SK-N-SH (cell line): ENCODE data around the gene DNAJB1. TPM values are rescaled to one million over a fixed set of nuclear protein-coding genes. Genes with fewer than 3 reads are reported as not detected.

Source experiments
- CTCF ChIA-PET: fragments of 300-600, 350-600 bp; formaldehyde crosslinking; extraction: SDS; loops from one replicate; lab custom pipeline; 2021; lab: Yijun Ruan, JAX
- POLR2A ChIA-PET: fragments of 350-600 bp; sonication (Branson Sonifier 250); formaldehyde crosslinking; extraction: SDS; loops from one replicate; lab custom pipeline; 2020; ENCODE audit warnings: antibody characterized with exemption, inconsistent platforms; lab: Yijun Ruan, JAX
- DNase-seq: peaks from one replicate; pipeline ENCODE4 v3.0.0; 2012
- H2AFZ ChIP-seq: fragments of 200-600 bp; sonication (generic); 2 replicates; pipeline ENCODE4 v1.8.1; 2016; ENCODE audit warnings: antibody characterized with exemption, mild to moderate bottlenecking, low read depth
- H3F3A ChIP-seq: fragments of 200-600 bp; sonication (generic); replicated peaks from 2 replicates; pipeline ENCODE3; 2016; ENCODE audit warnings: antibody characterized with exemption, mild to moderate bottlenecking; ENCODE audit not compliant: insufficient read depth
- H3K27ac ChIP-seq, 2 experiments: fragments of 200-500 bp in 1 of 2; fragments of 200-600 bp in 1 of 2; sonication (Bioruptor generic) in 1 of 2; sonication (generic), shearing (Covaris generic) in 1 of 2; 2 replicates each; pipeline versions ENCODE4 v1.5.1 to v1.6.1; 2014 to 2016; ENCODE audit warnings: low read depth in 2 of 2, inconsistent platforms in 1 of 2, low read length in 1 of 2, mild to moderate bottlenecking in 1 of 2, mixed read lengths in 1 of 2
- H3K27me3 ChIP-seq: fragments of 200-600 bp; sonication (generic), shearing (Covaris generic); 2 replicates; pipeline ENCODE4 v1.6.1; 2016; ENCODE audit warnings: mixed run types; ENCODE audit not compliant: insufficient read depth
- H3K36me3 ChIP-seq, 2 experiments: fragments of 200-500 bp in 1 of 2; fragments of 200-600 bp in 1 of 2; sonication (Bioruptor generic) in 1 of 2; sonication (generic) in 1 of 2; replicated peaks in 1 of 2; 2 replicates each; pipeline versions ENCODE3 to v1.5.1; 2014 to 2016; ENCODE audit warnings: low read length in 1 of 2, mild to moderate bottlenecking in 1 of 2; ENCODE audit not compliant: insufficient read depth in 2 of 2, control insufficient read depth in 1 of 2
- H3K4me1 ChIP-seq, 2 experiments: fragments of 200-500 bp in 1 of 2; fragments of 200-600 bp in 1 of 2; sonication (Bioruptor generic) in 1 of 2; sonication (generic), shearing (Covaris generic) in 1 of 2; 2 replicates each; pipeline versions ENCODE4 v1.5.1 to v1.6.1; 2014 to 2016; ENCODE audit warnings: low read depth in 1 of 2, low read length in 1 of 2, mixed run types in 1 of 2; ENCODE audit not compliant: insufficient read depth in 2 of 2, control insufficient read depth in 1 of 2
- H3K4me2 ChIP-seq: fragments of 200-600 bp; sonication (generic), shearing (Covaris generic); 2 replicates; pipeline ENCODE4 v1.6.1; 2017; ENCODE audit warnings: mixed run types
- H3K4me3 ChIP-seq, 2 experiments: fragments of 200-500 bp in 1 of 2; fragments of 200-600 bp in 1 of 2; sonication (Bioruptor generic) in 1 of 2; sonication (generic), shearing (Covaris generic) in 1 of 2; 2 replicates each; pipeline versions ENCODE4 v1.5.1 to v1.8.1; 2014 to 2016; ENCODE audit warnings: low read depth in 2 of 2, inconsistent platforms in 1 of 2, low read length in 1 of 2, mild to moderate bottlenecking in 1 of 2, mixed read lengths in 1 of 2, moderate library complexity in 1 of 2
- H3K79me2 ChIP-seq: fragments of 200-600 bp; sonication (generic); 2 replicates; pipeline ENCODE4 v1.8.1; 2017; ENCODE audit warnings: mild to moderate bottlenecking; ENCODE audit not compliant: insufficient read depth
- H3K9ac ChIP-seq: fragments of 200-600 bp; sonication (generic); 2 replicates; pipeline ENCODE4 v1.6.1; 2017; ENCODE audit warnings: mixed run types
- H3K9me2 ChIP-seq: fragments of 200-600 bp; sonication (generic); 2 replicates; pipeline ENCODE4 v1.6.1; 2017; ENCODE audit warnings: mixed run types
- H3K9me3 ChIP-seq: fragments of 200-600 bp; sonication (generic); 2 replicates; pipeline ENCODE4 v1.6.1; 2017; ENCODE audit warnings: mixed run types, mild to moderate bottlenecking, moderate library complexity
- H4K20me1 ChIP-seq: fragments of 200-600 bp; sonication (generic); 2 replicates; pipeline ENCODE4 v1.6.1; 2017; ENCODE audit warnings: mild to moderate bottlenecking, mixed run types; ENCODE audit not compliant: insufficient read depth
- CHD2 ChIP-seq: fragments of 150-350 bp; IDR thresholded peaks from 2 replicates; pipeline ENCODE4 v1.6.1; 2018; ENCODE audit warnings: low read length; ENCODE audit not compliant: partially characterized antibody
- EP300 ChIP-seq, 2 experiments: IDR thresholded peaks; 2 replicates each; pipeline versions ENCODE4 v1.4.0 to v1.6.1; 2012; ENCODE audit warnings: borderline replicate concordance in 1 of 2, low read depth in 1 of 2, low read length in 1 of 2
- FOXJ3 ChIP-seq: sonication (generic); formaldehyde crosslinking; IDR thresholded peaks from 2 replicates; pipeline ENCODE4 v1.5.1; 2020; ENCODE audit warnings: mild to moderate bottlenecking, missing genetic modification reagents
- FOXM1 ChIP-seq: IDR thresholded peaks from 2 replicates; pipeline ENCODE4 v1.4.0; 2012; ENCODE audit warnings: low read depth, mild to moderate bottlenecking
- GABPA ChIP-seq: IDR thresholded peaks from 2 replicates; pipeline ENCODE4 v1.4.0; 2012; ENCODE audit warnings: low read depth, mild to moderate bottlenecking
- GATA2 ChIP-seq: sonication (generic); formaldehyde crosslinking; IDR thresholded peaks from 2 replicates; pipeline ENCODE4 v1.5.0; 2020; ENCODE audit warnings: mild to moderate bottlenecking, missing genetic modification reagents
- JUND ChIP-seq: IDR thresholded peaks from 2 replicates; pipeline ENCODE4 v1.4.0; 2012
- NRF1 ChIP-seq: IDR thresholded peaks from 2 replicates; pipeline ENCODE4 v1.6.1; 2012; ENCODE audit warnings: low read depth, mild to moderate bottlenecking, low read length
- RAD21 ChIP-seq: IDR thresholded peaks from 2 replicates; pipeline ENCODE4 v1.6.1; 2012; ENCODE audit warnings: mild to moderate bottlenecking, low read length
- RFX5 ChIP-seq: IDR thresholded peaks from 2 replicates; pipeline ENCODE4 v1.6.1; 2012; ENCODE audit warnings: mild to moderate bottlenecking, improper control_type of control experiment, low read length
- RXRA ChIP-seq: IDR thresholded peaks from 2 replicates; pipeline ENCODE4 v1.4.0; 2012; ENCODE audit warnings: low read depth, mild to moderate bottlenecking, borderline replicate concordance
- SIN3A ChIP-seq: IDR thresholded peaks from 2 replicates; pipeline ENCODE4 v1.6.1; 2012; ENCODE audit warnings: low read depth, mild to moderate bottlenecking, low read length, moderate library complexity, borderline replicate concordance
- SMC3 ChIP-seq: IDR thresholded peaks from 2 replicates; pipeline ENCODE4 v1.6.1; 2012; ENCODE audit warnings: low read depth, low read length, improper control_type of control experiment
- TAF1 ChIP-seq: IDR thresholded peaks from 2 replicates; pipeline ENCODE4 v1.6.1; 2012; ENCODE audit warnings: low read depth, mild to moderate bottlenecking, low read length, moderate library complexity, borderline replicate concordance
- TCF12 ChIP-seq: IDR thresholded peaks from 2 replicates; pipeline ENCODE4 v1.4.0; 2012
- TEAD4 ChIP-seq: IDR thresholded peaks from 2 replicates; pipeline ENCODE4 v1.4.0; 2012; ENCODE audit warnings: mild to moderate bottlenecking, borderline replicate concordance; ENCODE audit not compliant: insufficient read depth
- YY1 ChIP-seq: IDR thresholded peaks from 2 replicates; pipeline ENCODE4 v1.4.0; 2012; ENCODE audit warnings: low read depth, mild to moderate bottlenecking
- WGBS: methylation state at CpG from one replicate; pipeline ENCODE4 v1.1.6; 2017; ENCODE audit warnings: low lambda C conversion rate; 5-methylcytosine and 5-hydroxymethylcytosine counted together
- polyA plus RNA-seq, 3 experiments: library from polyadenylated mRNA; depleted of rRNA; stranded (reverse); fragments of >200 nt; gene quantifications; 2 replicates each; pipeline ENCODE4 v1.2.3, GENCODE V29; 2012
- TF ChIP-seq, protein P1 (sequence below): fragments of 150-350 bp; IDR thresholded peaks from 2 replicates; pipeline ENCODE4 v1.6.1; 2017; ENCODE audit warnings: antibody characterized with exemption, low read length, low read depth, borderline replicate concordance
- TF ChIP-seq, protein P2 (sequence below): IDR thresholded peaks from 2 replicates; pipeline ENCODE4; 2012
- TF ChIP-seq, protein P3 (sequence below): IDR thresholded peaks from 2 replicates; pipeline ENCODE4 v1.4.0; 2012; ENCODE audit warnings: low read depth
- TF ChIP-seq, protein P4 (sequence below): fragments of 150-350 bp; IDR thresholded peaks from 2 replicates; pipeline ENCODE4 v1.6.1; 2016; ENCODE audit warnings: mild to moderate bottlenecking, low read depth, low read length

The DNAJB1 gene
- polyA plus RNA-seq, 1 of the 3 experiments (the other 2 are of a cell fraction) = 103 TPM

DNA sequence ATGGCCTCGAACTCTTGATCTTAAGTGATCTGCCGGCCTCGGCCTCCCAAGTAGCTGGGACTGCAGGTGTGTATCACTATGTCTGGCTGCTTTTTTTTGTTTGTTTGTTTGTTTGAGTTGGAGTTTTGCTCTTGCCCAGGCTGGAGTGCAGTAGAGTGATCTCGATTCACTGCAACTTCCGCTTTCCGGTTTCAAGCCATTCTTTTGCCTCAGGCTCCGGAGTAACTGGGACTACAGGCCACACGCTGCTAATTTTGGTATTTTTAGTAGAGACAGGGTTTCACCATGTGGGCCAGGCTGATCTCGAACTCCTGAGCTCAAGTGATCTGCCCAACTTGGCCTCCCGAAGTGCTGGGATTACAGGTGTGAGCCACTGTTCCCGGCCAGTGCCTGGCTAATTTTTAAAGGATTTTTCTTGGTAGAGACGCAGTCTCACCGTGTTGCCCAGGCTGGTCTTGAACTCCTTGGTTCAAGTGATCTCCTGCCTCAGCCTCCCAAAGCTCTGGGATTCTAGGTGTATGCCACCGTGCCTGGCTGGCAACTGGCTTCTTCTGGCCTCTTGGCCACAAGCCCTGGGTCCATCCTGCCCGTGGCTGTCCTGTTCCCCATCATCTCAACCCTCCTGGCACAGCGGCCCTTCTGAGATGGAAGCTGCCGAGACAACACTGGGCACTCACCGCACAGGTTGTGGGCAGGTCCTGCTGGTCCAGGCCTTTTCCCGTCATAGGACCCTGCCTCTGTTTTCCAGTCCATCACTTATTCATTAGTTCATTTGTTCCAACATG, 22.7 kb upstream of the DNAJB1 start:
- no peak overlapping the region for H3K9ac ChIP-seq
- 94% methylated on average over 19 of the region's 19 CpGs for WGBS
- H3K27me3 ChIP-seq = no peaks in the 10 kb centered on the region
- no peaks in the 10 kb centered on the region for H3K36me3 ChIP-seq
- H3K27ac ChIP-seq = no peak overlapping the region
- CTCF ChIA-PET = interaction anchor here (1.0 kb wide), 1 partner anchor 33 kb away, joined by 3 read pairs; no protein-coding TSS in a partner anchor
- H3K4me1 ChIP-seq = peaks cover 0 to 4% of the 10 kb centered on the region in 2 experiments; a peak in 1 of 4 replicates
- peaks cover 44% of the 10 kb centered on the region for H3K79me2 ChIP-seq
- H3K9me3 ChIP-seq = no peaks in the 10 kb centered on the region
- peaks cover 2% of the 10 kb centered on the region for H3F3A ChIP-seq
- H3K4me3 ChIP-seq = no peak overlapping the region
- no peak for DNase-seq
- H4K20me1 ChIP-seq = no peaks in the 10 kb centered on the region; the same call in 1 of the 2 replicates
- H2AFZ ChIP-seq = no peak overlapping the region
- TF ChIP-seq RFX5 (no peak), YY1 (no peak), GABPA (no peak), SMC3 (no peak), TCF12 (no peak), CHD2 (no peak), FOXM1 (no peak), EP300 (IDR thresholded peaks at IDR 0.05; ENCODE audit: borderline replicate concordance in 1 of 2, low read depth in 1 of 2, low read length in 1 of 2) (no peak), FOXJ3 (CRISPR knock-in tag) (no peak)
- TF ChIP-seq, protein P1, sequence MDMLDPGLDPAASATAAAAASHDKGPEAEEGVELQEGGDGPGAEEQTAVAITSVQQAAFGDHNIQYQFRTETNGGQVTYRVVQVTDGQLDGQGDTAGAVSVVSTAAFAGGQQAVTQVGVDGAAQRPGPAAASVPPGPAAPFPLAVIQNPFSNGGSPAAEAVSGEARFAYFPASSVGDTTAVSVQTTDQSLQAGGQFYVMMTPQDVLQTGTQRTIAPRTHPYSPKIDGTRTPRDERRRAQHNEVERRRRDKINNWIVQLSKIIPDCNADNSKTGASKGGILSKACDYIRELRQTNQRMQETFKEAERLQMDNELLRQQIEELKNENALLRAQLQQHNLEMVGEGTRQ = no peak
- TF ChIP-seq, protein P2, sequence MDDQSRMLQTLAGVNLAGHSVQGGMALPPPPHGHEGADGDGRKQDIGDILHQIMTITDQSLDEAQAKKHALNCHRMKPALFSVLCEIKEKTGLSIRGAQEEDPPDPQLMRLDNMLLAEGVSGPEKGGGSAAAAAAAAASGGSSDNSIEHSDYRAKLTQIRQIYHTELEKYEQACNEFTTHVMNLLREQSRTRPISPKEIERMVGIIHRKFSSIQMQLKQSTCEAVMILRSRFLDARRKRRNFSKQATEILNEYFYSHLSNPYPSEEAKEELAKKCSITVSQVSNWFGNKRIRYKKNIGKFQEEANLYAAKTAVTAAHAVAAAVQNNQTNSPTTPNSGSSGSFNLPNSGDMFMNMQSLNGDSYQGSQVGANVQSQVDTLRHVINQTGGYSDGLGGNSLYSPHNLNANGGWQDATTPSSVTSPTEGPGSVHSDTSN = no peak
- TF ChIP-seq, protein P3, sequence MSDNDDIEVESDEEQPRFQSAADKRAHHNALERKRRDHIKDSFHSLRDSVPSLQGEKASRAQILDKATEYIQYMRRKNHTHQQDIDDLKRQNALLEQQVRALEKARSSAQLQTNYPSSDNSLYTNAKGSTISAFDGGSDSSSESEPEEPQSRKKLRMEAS = no peak
- no peaks in the 10 kb centered on the region for H3K9me2 ChIP-seq
- H3K4me2 ChIP-seq = no peak overlapping the region
- POLR2A ChIA-PET = no interaction called here

GRCh38 chr19:14536926-14537692, 18.9 kb upstream of the DNAJB1 start:
- Histone ChIP-seq H3K4me1 (peaks cover 0 to 15% of the 10 kb centered on the region in 2 experiments; a peak in 1 of 4 replicates), H4K20me1 (no peaks in the 10 kb centered on the region; the same call in 1 of the 2 replicates), H3K36me3 (no peaks in the 10 kb centered on the region), H3K79me2 (peaks cover 51% of the 10 kb centered on the region), H3K27ac (no peak overlapping the region), H3F3A (peaks cover 10% of the 10 kb centered on the region), H3K9me3 (no peaks in the 10 kb centered on the region), H3K9ac (no peak overlapping the region), H3K9me2 (no peaks in the 10 kb centered on the region), H3K4me3 (no peak overlapping the region; a peak in 1 of 4 replicates), H3K4me2 (no peak overlapping the region), H2AFZ (no peak overlapping the region), H3K27me3 (no peaks in the 10 kb centered on the region)
- POLR2A ChIA-PET = interaction anchor here (0.8 kb wide), 1 partner anchor 10 kb away, joined by 3 read pairs; no protein-coding TSS in a partner anchor
- WGBS = 53% methylated on average over 23 of the region's 24 CpGs
- peak; percentile 80 for DNase-seq
- CTCF ChIA-PET = interaction anchor here (1.0 to 4.4 kb wide), 4 partner anchors 11 to 57 kb away, joined by 4 to 28 read pairs (median 4); no protein-coding TSS in a partner anchor
- TF ChIP-seq EP300 (IDR thresholded peaks at IDR 0.05; ENCODE audit: borderline replicate concordance in 1 of 2, low read depth in 1 of 2, low read length in 1 of 2) = no peak
- no peak for TF ChIP-seq JUND
- TF ChIP-seq RXRA = no peak
- no peak for TF ChIP-seq TAF1
- no peak for TF ChIP-seq RFX5
- TF ChIP-seq, protein P4, sequence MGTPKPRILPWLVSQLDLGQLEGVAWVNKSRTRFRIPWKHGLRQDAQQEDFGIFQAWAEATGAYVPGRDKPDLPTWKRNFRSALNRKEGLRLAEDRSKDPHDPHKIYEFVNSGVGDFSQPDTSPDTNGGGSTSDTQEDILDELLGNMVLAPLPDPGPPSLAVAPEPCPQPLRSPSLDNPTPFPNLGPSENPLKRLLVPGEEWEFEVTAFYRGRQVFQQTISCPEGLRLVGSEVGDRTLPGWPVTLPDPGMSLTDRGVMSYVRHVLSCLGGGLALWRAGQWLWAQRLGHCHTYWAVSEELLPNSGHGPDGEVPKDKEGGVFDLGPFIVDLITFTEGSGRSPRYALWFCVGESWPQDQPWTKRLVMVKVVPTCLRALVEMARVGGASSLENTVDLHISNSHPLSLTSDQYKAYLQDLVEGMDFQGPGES = no peak
- no peak for TF ChIP-seq CHD2
- TF ChIP-seq FOXJ3 (CRISPR knock-in tag) = no peak
- no peak for TF ChIP-seq TCF12
- no peak for TF ChIP-seq RAD21
- TF ChIP-seq NRF1 = no peak
- TF ChIP-seq SMC3 = no peak
- TF ChIP-seq GATA2 (CRISPR knock-in tag) = no peak
- TF ChIP-seq SIN3A = no peak
- no peak for TF ChIP-seq GABPA
- TF ChIP-seq TEAD4 = no peak
